HG03280 (cell line): ENCODE data around the gene HOXA5.

Source experiments
- ATAC-seq: cut with Tn5 transposase; IDR thresholded peaks from one replicate; pipeline ENCODE4 v1.9.1; 2021; ENCODE audit warnings: mild to moderate bottlenecking, moderate library complexity; ENCODE audit not compliant: unreplicated experiment

The HOXA5 gene

GRCh38 chr7:27182861-27183681 is 39.6 kb upstream of the HOXA5 start:
- ATAC-seq, result no peak

- no peak for ATAC-seq
Observed at GRCh38 chr7:27182285-27182841, 38.9 kb upstream of the HOXA5 start.

GRCh38 chr7:27181795-27182275 is 38.4 kb upstream of the HOXA5 start:
- no peak for ATAC-seq

- ATAC-seq, result no peak
Observed at GRCh38 chr7:27180431-27181420, 37.2 kb upstream of the HOXA5 start.

GRCh38 chr7:27179503-27180430 is 36.3 kb upstream of the HOXA5 start:
- no peak for ATAC-seq

GRCh38 chr7:27179030-27179429 is 35.5 kb upstream of the HOXA5 start:
- ATAC-seq, result no peak

GRCh38 chr7:27178366-27178765 is 34.9 kb upstream of the HOXA5 start:
- no peak for ATAC-seq

- ATAC-seq, result no peak
Observed at GRCh38 chr7:27177795-27178320, 34.4 kb upstream of the HOXA5 start.

GRCh38 chr7:27176962-27177794 is 33.7 kb upstream of the HOXA5 start:
- no peak for ATAC-seq

- no peak for ATAC-seq
Observed at GRCh38 chr7:27176524-27176845, 33.0 kb upstream of the HOXA5 start.

GRCh38 chr7:27175626-27176523 is 32.4 kb upstream of the HOXA5 start:
- no peak for ATAC-seq

- no peak for ATAC-seq
Observed at GRCh38 chr7:27174874-27175625, 31.6 kb upstream of the HOXA5 start.

- no peak for ATAC-seq
Observed at GRCh38 chr7:27173956-27174873, 30.7 kb upstream of the HOXA5 start, which contains the start of gene HOXA10. HOXA10 (minus strand) TSS chr7:27174320; CDS start chr7:27174306, 14 bp downstream.

GRCh38 chr7:27173511-27173955 is 30.1 kb upstream of the HOXA5 start:
- ATAC-seq, result no peak

GRCh38 chr7:27172823-27173510 is 29.5 kb upstream of the HOXA5 start:
- no peak for ATAC-seq
